Measurements from ENCODE around the gene ASTE1. TPM values are rescaled to one million over a fixed set of nuclear protein-coding genes. Genes with fewer than 3 reads are reported as not detected.

The ASTE1 gene
- total RNA-seq, 4 donors from 2014 or later = 1.2 to 2.0 (median 1.5) TPM

GRCh38 chr3:131020122-131020693 lies 6.4 kb downstream of the ASTE1 start:
- H3K27ac ChIP-seq = no peak overlapping the region
- TF ChIP-seq CTCF (IDR thresholded peaks at IDR 0.05 in 4 of 5, conservative IDR thresholded peaks at IDR 0.05 in 1 of 5) (no peak), POLR2A (IDR thresholded peaks at IDR 0.05) (no peak)
- H3K9me3 ChIP-seq = no peaks in the 10 kb centered on the region
- H3K36me3 ChIP-seq = peaks cover 0 to 30% of the 10 kb centered on the region in 2 donors
- no peaks in the 10 kb centered on the region for H3K27me3 ChIP-seq
- in situ Hi-C loops (cut with MboI; ENCODE audit: low sequenced_read_pairs in 4 of 4) (loop anchor here in 1 of 4 donors (10.0 kb wide), 1 partner anchor 485 kb away; the partner anchor contains the start of gene MRPL3), intact Hi-C loops (cut with DNase I; ENCODE audit: low total_unique reads) (no loop called here)
- DNase-seq = no peak
- no peak for ATAC-seq
- no peak overlapping the region for H3K4me3 ChIP-seq
- H3K4me1 ChIP-seq = peaks cover under 1 to 19% of the 10 kb centered on the region in 2 donors

GRCh38 chr3:131018970-131019369 lies 7.7 kb downstream of the ASTE1 start:
- no peak for TF ChIP-seq CTCF (IDR thresholded peaks at IDR 0.05 in 4 of 5, conservative IDR thresholded peaks at IDR 0.05 in 1 of 5)
- TF ChIP-seq POLR2A (IDR thresholded peaks at IDR 0.05) = no peak
- in situ Hi-C loops (cut with MboI; ENCODE audit: low sequenced_read_pairs in 4 of 4) (no loop called here), intact Hi-C loops (cut with DNase I; ENCODE audit: low total_unique reads) (no loop called here)
- Histone ChIP-seq H3K36me3 (peaks cover 0 to 38% of the 10 kb centered on the region in 2 donors), H3K4me1 (peaks cover 0 to 14% of the 10 kb centered on the region in 2 donors), H3K27me3 (no peaks in the 10 kb centered on the region), H3K9me3 (no peaks in the 10 kb centered on the region), H3K4me3 (no peak overlapping the region), H3K27ac (no peak overlapping the region)
- ATAC-seq = no peak
- DNase-seq = no peak

- Histone ChIP-seq H3K9me3 (no peaks in the 10 kb centered on the region), H3K4me3 (no peak overlapping the region), H3K27me3 (no peaks in the 10 kb centered on the region), H3K27ac (no peak overlapping the region), H3K36me3 (peaks cover 0 to 23% of the 10 kb centered on the region in 2 donors), H3K4me1 (peaks cover 0 to 12% of the 10 kb centered on the region in 2 donors)
- TF ChIP-seq CTCF (IDR thresholded peaks at IDR 0.05 in 4 of 5, conservative IDR thresholded peaks at IDR 0.05 in 1 of 5) (no peak), POLR2A (IDR thresholded peaks at IDR 0.05) (no peak)
- DNase-seq (no peak), ATAC-seq (no peak)
- in situ Hi-C loops (cut with MboI; ENCODE audit: low sequenced_read_pairs in 4 of 4) = no loop called here
- intact Hi-C loops (cut with DNase I; ENCODE audit: low total_unique reads) = no loop called here
These were observed 16.9 kb downstream of the ASTE1 start for GRCh38 chr3:131009698-131010097.

- TF ChIP-seq POLR2A (IDR thresholded peaks at IDR 0.05) (no peak), CTCF (IDR thresholded peaks at IDR 0.05 in 4 of 5, conservative IDR thresholded peaks at IDR 0.05 in 1 of 5) (no peak)
- no peaks in the 10 kb centered on the region for H3K27me3 ChIP-seq
- H3K36me3 ChIP-seq = peaks cover 0 to 13% of the 10 kb centered on the region in 2 donors
- H3K27ac ChIP-seq = no peak overlapping the region
- peaks cover 0 to 10% of the 10 kb centered on the region in 2 donors for H3K4me1 ChIP-seq
- H3K4me3 ChIP-seq = no peak overlapping the region
- H3K9me3 ChIP-seq = no peaks in the 10 kb centered on the region
- no peak for ATAC-seq
- intact Hi-C loops (cut with DNase I; ENCODE audit: low total_unique reads) (no loop called here), in situ Hi-C loops (cut with MboI; ENCODE audit: low sequenced_read_pairs in 4 of 4) (no loop called here)
- DNase-seq = no peak
These were observed 18.3 kb downstream of the ASTE1 start for GRCh38 chr3:131008326-131008725.

GRCh38 chr3:131007782-131008181 lies 18.8 kb downstream of the ASTE1 start:
- ATAC-seq (no peak), DNase-seq (no peak)
- TF ChIP-seq CTCF (IDR thresholded peaks at IDR 0.05 in 4 of 5, conservative IDR thresholded peaks at IDR 0.05 in 1 of 5) (no peak), POLR2A (IDR thresholded peaks at IDR 0.05) (no peak)
- peaks cover 0 to 4% of the 10 kb centered on the region in 2 donors for H3K4me1 ChIP-seq
- in situ Hi-C loops (cut with MboI; ENCODE audit: low sequenced_read_pairs in 4 of 4) = no loop called here
- H3K9me3 ChIP-seq = no peaks in the 10 kb centered on the region
- no peak overlapping the region for H3K27ac ChIP-seq
- no peak overlapping the region for H3K4me3 ChIP-seq
- intact Hi-C loops (cut with DNase I; ENCODE audit: low total_unique reads) = no loop called here
- peaks cover 0 to 12% of the 10 kb centered on the region in 2 donors for H3K36me3 ChIP-seq
- H3K27me3 ChIP-seq = no peaks in the 10 kb centered on the region
